ENCODE measurements around the gene GHRHR. TPM values are rescaled to one million over a fixed set of nuclear protein-coding genes. Genes with fewer than 3 reads are reported as not detected.

GHRHR gene
- total RNA-seq, 1 experiment from 2014 or later = not detected

GRCh38 chr7:30927040-30927439 lies 36.7 kb upstream of the GHRHR start:
- CTCF ChIA-PET = no interaction called here
- intact Hi-C loops (cut with micrococcal nuclease; ENCODE audit: unreplicated experiment) = no loop called here
- no peak overlapping the region for H3K4me3 ChIP-seq (ENCODE audit: low read depth, low read length)
- H3K4me3 Mint-ChIP-seq (ENCODE audit: unreplicated experiment) = no peak overlapping the region
- no peak for DNase-seq
- no peaks in the 10 kb centered on the region for H3K36me3 Mint-ChIP-seq (ENCODE audit: insufficient read depth, unreplicated experiment)
- H3K4me1 Mint-ChIP-seq (ENCODE audit: low read depth, unreplicated experiment) = no peaks in the 10 kb centered on the region
- no peaks in the 10 kb centered on the region for H3K4me1 ChIP-seq
- H3K9me3 ChIP-seq = 0 out of 2 replicates have a peak, but pooled peaks cover 3% of the 10 kb centered on the region
- no peaks in the 10 kb centered on the region for H3K27me3 ChIP-seq (replicated peaks; ENCODE audit: control insufficient read depth, insufficient read depth, low read length)
- no peaks in the 10 kb centered on the region for H3K9me3 Mint-ChIP-seq (ENCODE audit: unreplicated experiment)
- TF ChIP-seq CTCF (IDR thresholded peaks at IDR 0.05; ENCODE audit: insufficient read depth in 1 of 2, low read depth in 1 of 2, low read length in 1 of 2, severe bottlenecking in 1 of 2, unreplicated experiment in 1 of 2) = no peak
- no TSS peak for BruUV-seq (replicated peaks)
- no peaks in the 10 kb centered on the region for H3K36me3 ChIP-seq (ENCODE audit: control insufficient read depth, insufficient read depth, low read length)
- no peak overlapping the region for H3K27ac Mint-ChIP-seq (ENCODE audit: unreplicated experiment)
- POLR2A ChIA-PET = no interaction called here
- no peaks in the 10 kb centered on the region for H3K27me3 Mint-ChIP-seq (ENCODE audit: insufficient read depth, unreplicated experiment)

- Histone ChIP-seq H3K4me3 (ENCODE audit: low read depth, low read length) (no peak overlapping the region), H3K9me3 (0 out of 2 replicates have a peak, but pooled peaks cover 3% of the 10 kb centered on the region), H3K4me1 (no peaks in the 10 kb centered on the region), H3K36me3 (ENCODE audit: control insufficient read depth, insufficient read depth, low read length) (no peaks in the 10 kb centered on the region), H3K27me3 (replicated peaks; ENCODE audit: control insufficient read depth, insufficient read depth, low read length) (no peaks in the 10 kb centered on the region)
- ChIA-PET POLR2A (no interaction called here), CTCF (no interaction called here)
- Mint-ChIP-seq H3K27ac (ENCODE audit: unreplicated experiment) (no peak overlapping the region), H3K9me3 (ENCODE audit: unreplicated experiment) (no peaks in the 10 kb centered on the region), H3K4me3 (ENCODE audit: unreplicated experiment) (no peak overlapping the region), H3K36me3 (ENCODE audit: insufficient read depth, unreplicated experiment) (no peaks in the 10 kb centered on the region), H3K4me1 (ENCODE audit: low read depth, unreplicated experiment) (no peaks in the 10 kb centered on the region), H3K27me3 (ENCODE audit: insufficient read depth, unreplicated experiment) (no peaks in the 10 kb centered on the region)
- no peak for DNase-seq
- no peak for TF ChIP-seq CTCF (IDR thresholded peaks at IDR 0.05; ENCODE audit: insufficient read depth in 1 of 2, low read depth in 1 of 2, low read length in 1 of 2, severe bottlenecking in 1 of 2, unreplicated experiment in 1 of 2)
- no TSS peak for BruUV-seq (replicated peaks)
- intact Hi-C loops (cut with micrococcal nuclease; ENCODE audit: unreplicated experiment) = no loop called here
Measured at GRCh38 chr7:30927559-30927958, 36.2 kb upstream of the GHRHR start.

GRCh38 chr7:30928254-30928872 lies 35.4 kb upstream of the GHRHR start:
- Histone ChIP-seq H3K4me3 (ENCODE audit: low read depth, low read length) (no peak overlapping the region), H3K27me3 (replicated peaks; ENCODE audit: control insufficient read depth, insufficient read depth, low read length) (no peaks in the 10 kb centered on the region), H3K9me3 (0 out of 2 replicates have a peak, but pooled peaks cover 3% of the 10 kb centered on the region), H3K36me3 (ENCODE audit: control insufficient read depth, insufficient read depth, low read length) (no peaks in the 10 kb centered on the region), H3K4me1 (no peaks in the 10 kb centered on the region)
- CTCF ChIA-PET = interaction anchor here (0.6 kb wide), 1 partner anchor 31 kb away, joined by 4 read pairs; no protein-coding TSS in a partner anchor
- no peak overlapping the region for H3K27ac Mint-ChIP-seq (ENCODE audit: unreplicated experiment)
- no peak for DNase-seq
- no peak for TF ChIP-seq CTCF (IDR thresholded peaks at IDR 0.05; ENCODE audit: insufficient read depth in 1 of 2, low read depth in 1 of 2, low read length in 1 of 2, severe bottlenecking in 1 of 2, unreplicated experiment in 1 of 2)
- intact Hi-C loops (cut with micrococcal nuclease; ENCODE audit: unreplicated experiment) = no loop called here
- no peak overlapping the region for H3K4me3 Mint-ChIP-seq (ENCODE audit: unreplicated experiment)
- POLR2A ChIA-PET = no interaction called here
- no peaks in the 10 kb centered on the region for H3K4me1 Mint-ChIP-seq (ENCODE audit: low read depth, unreplicated experiment)
- no peaks in the 10 kb centered on the region for H3K9me3 Mint-ChIP-seq (ENCODE audit: unreplicated experiment)
- H3K36me3 Mint-ChIP-seq (ENCODE audit: insufficient read depth, unreplicated experiment) = no peaks in the 10 kb centered on the region
- no TSS peak for BruUV-seq (replicated peaks)
- H3K27me3 Mint-ChIP-seq (ENCODE audit: insufficient read depth, unreplicated experiment) = no peaks in the 10 kb centered on the region

All from Caco-2 (cell line).